Measurements from ENCODE around the gene MMP17.

The MMP17 gene

GRCh38 chr12:131896080-131896810, 68.1 kb downstream of the MMP17 start:
- peak; percentile 80 for DNase-seq

GRCh38 chr12:131896811-131897270, 68.6 kb downstream of the MMP17 start:
- no peak for DNase-seq

DNA sequence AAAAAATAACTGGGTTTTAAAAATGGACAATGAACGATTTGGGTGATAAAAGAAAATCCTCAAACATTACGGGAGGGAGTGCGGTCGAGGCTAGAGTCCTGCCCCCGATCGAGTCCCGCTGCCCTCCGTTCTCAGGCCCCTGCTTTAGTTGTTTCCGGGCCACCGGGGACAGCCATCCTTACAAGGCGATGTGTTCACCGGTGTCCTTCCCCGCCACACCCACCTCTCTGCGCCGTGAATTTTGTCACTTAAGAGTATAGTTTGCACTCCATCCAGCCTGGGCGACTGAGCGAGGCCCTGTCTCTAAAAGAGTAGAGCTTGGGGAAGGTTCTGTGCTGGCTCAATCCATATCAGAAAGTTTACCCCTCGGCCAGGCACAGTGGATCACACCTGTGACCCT, 69.1 kb downstream of the MMP17 start:
- DNase-seq = no peak

- no peak for DNase-seq
Observed at GRCh38 chr12:131897875-131898274, 69.7 kb downstream of the MMP17 start.

DNA sequence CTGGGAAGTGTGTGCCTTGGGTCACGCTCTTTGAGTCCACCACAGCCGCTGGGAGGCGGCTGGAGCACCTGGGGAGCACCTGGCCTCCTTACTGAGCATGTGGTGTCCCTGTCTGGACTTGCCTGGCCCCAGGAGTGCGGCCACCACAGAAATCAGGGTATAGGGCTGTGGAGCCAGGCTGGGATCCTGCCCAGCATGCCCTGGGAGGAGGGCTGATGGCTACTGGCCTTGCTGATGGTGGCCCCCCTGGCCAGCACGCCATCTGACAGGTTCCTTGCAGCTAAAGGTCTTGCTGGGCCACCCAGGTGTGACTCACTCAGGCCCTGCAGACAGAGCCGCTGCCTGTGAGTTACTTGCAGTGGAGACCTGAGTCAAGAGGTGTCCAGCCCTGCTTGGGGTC, 72.2 kb downstream of the MMP17 start:
- DNase-seq = no peak
